ENCODE data around the gene NPY5R.

NPY5R gene

GRCh38 chr4:163343604-163344146 is at the start of gene NPY5R:
TSS of gene NPY5R (plus strand) at chr4:163343892. CDS start at chr4:163350274, 6,382 bp downstream.
- DNase-seq, result no peak

- DNase-seq, result no peak
These were observed 48.6 kb upstream of the NPY5R start for GRCh38 chr4:163295138-163295537.

GRCh38 chr4:163300445-163300844 is 43.2 kb upstream of the NPY5R start:
- no peak for DNase-seq

- DNase-seq, result no peak
These were observed 40.6 kb upstream of the NPY5R start for GRCh38 chr4:163303069-163303468.

- no peak for DNase-seq
These were observed 34.2 kb upstream of the NPY5R start for GRCh38 chr4:163309466-163309865.

GRCh38 chr4:163317110-163317509 is 26.6 kb upstream of the NPY5R start:
- no peak for DNase-seq

GRCh38 chr4:163330916-163331628 is 12.6 kb upstream of the NPY5R start:
- no peak for DNase-seq

GRCh38 chr4:163331629-163332376 is 11.9 kb upstream of the NPY5R start:
- no peak for DNase-seq

- no peak for DNase-seq
These were observed 10.9 kb upstream of the NPY5R start, which contains the start of gene NPY1R for GRCh38 chr4:163332526-163333406. TSS of gene NPY1R (minus strand) at chr4:163332596. CDS start at chr4:163326554, 6,042 bp downstream.

- no peak for DNase-seq
These were observed 8.3 kb upstream of the NPY5R start for GRCh38 chr4:163335384-163335783.

- DNase-seq, result no peak
These were observed 744 bp downstream of the NPY5R start for GRCh38 chr4:163344147-163345125.

- no peak for DNase-seq
These were observed 7.0 kb downstream of the NPY5R start for GRCh38 chr4:163350672-163351071.

GRCh38 chr4:163353054-163353453 is 9.4 kb downstream of the NPY5R start:
- DNase-seq, result no peak

- DNase-seq, result no peak
These were observed 12.4 kb downstream of the NPY5R start for GRCh38 chr4:163356104-163356503.

- no peak for DNase-seq
These were observed 24.0 kb downstream of the NPY5R start for GRCh38 chr4:163367651-163368050.

GRCh38 chr4:163372029-163372428 is 28.3 kb downstream of the NPY5R start:
- DNase-seq, result no peak

GRCh38 chr4:163378661-163379060 is 35.0 kb downstream of the NPY5R start:
- no peak for DNase-seq

GRCh38 chr4:163380703-163381102 is 37.0 kb downstream of the NPY5R start:
- DNase-seq, result no peak

- DNase-seq, result no peak
These were observed 38.6 kb downstream of the NPY5R start for GRCh38 chr4:163382178-163382869.

- DNase-seq, result no peak
These were observed 40.7 kb downstream of the NPY5R start for GRCh38 chr4:163384434-163384833.

GRCh38 chr4:163384926-163385325 is 41.2 kb downstream of the NPY5R start:
- no peak for DNase-seq
